Middle frontal gyrus (tissue), 1 donor: ENCODE measurements around the gene PRDM5.

Experiments
- DNase-seq: peaks from one replicate; pipeline ENCODE4 v3.0.0-alpha.2; 2015; ENCODE audit warnings: low spot score; ENCODE audit errors: extremely low spot score

The PRDM5 gene

GRCh38 chr4:120915336-120915735, 7.2 kb downstream of the PRDM5 start:
- DNase-seq, result no peak

- DNase-seq, result no peak
These were observed 19.1 kb downstream of the PRDM5 start for GRCh38 chr4:120903419-120903818.

GRCh38 chr4:120902925-120903324, 19.6 kb downstream of the PRDM5 start:
- no peak for DNase-seq

DNA sequence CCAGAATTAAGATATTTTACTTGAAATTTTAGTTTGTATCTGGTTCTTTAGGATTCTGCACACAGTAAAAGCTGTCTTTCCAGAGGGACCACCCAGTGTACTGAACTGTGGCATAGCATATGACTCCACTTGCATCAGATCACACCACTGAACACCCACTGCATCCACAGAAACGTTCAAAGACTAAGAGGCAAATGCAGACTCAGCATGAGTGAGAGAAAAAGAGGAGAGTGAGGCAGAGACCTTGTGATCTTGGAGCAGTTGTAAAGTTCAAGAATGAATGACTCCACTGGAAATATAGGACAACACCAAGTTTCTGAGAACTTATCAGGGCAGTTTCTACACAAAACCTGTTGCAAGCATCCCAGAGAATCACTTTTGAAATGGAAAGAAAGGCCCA, 20.8 kb downstream of the PRDM5 start:
- no peak for DNase-seq

- DNase-seq, result no peak
These were observed 24.4 kb downstream of the PRDM5 start for GRCh38 chr4:120897981-120898719.

- no peak for DNase-seq
These were observed 27.0 kb downstream of the PRDM5 start for GRCh38 chr4:120895554-120895953.

- DNase-seq, result no peak
These were observed 29.2 kb downstream of the PRDM5 start for GRCh38 chr4:120893314-120893713.

- DNase-seq, result no peak
These were observed 36.3 kb downstream of the PRDM5 start for GRCh38 chr4:120886191-120886590.

DNA sequence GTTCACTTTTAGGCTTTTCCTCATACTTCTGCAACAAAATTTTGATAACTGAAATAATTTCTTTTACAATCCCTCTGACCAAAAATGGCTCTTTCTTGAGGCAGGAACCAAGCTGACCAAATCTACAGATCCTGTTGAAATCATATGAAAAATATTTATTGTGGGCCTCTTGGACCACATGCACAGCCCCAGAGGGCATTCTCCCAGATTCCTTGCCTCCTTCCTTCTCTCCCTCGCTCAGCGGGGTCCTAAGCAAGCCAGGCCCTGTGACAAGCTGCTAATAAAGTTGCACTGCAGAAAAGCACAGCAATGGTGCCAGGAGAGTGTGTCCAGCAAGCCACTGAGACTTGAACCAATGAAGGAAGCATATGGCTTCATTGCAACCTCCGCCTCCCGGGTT, 40.7 kb downstream of the PRDM5 start:
- no peak for DNase-seq

DNA sequence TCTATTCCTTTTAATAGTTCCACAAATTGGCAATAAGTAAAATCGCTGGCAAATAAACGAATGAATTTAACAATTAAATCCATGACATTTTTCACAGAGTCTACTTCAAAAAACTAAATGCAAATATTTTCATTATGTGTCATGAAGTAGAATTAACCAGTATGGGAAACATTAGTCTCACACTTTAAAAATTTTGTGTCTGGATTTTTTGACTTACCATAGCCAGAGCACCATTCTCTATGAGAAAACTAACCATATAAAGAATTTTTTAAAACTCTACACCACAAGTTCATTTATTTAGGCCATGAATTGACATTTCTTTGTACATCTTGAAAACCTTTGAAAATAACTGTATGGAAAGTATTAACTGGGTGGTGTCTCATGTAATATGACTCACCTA, 41.2 kb downstream of the PRDM5 start:
- DNase-seq, result no peak

- no peak for DNase-seq
These were observed 45.5 kb downstream of the PRDM5 start for GRCh38 chr4:120877021-120877420.

GRCh38 chr4:120874792-120875774, 47.4 kb downstream of the PRDM5 start:
- no peak for DNase-seq

GRCh38 chr4:120873554-120873953, 49.0 kb downstream of the PRDM5 start:
- no peak for DNase-seq

GRCh38 chr4:120871173-120871572, 51.4 kb downstream of the PRDM5 start:
- no peak for DNase-seq

DNA sequence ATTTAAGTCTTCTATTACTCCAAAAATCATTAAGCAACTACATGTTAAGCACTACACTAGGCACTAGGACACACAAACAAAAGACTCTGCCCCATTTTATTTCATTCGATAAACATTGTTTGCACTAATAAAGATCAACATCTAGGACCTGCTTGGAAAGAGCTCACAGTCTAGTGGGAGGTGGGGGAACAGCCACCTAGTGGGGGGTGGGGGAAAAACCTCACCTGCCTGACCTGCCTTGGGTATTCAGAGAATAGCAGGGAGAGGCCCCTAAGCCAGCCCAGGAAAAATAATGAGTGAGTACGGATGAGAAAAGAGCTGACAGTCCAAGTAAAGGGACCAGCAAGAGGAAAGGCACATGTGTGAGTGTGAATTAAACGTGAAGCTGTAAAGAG, 52.2 kb downstream of the PRDM5 start:
- no peak for DNase-seq

DNA sequence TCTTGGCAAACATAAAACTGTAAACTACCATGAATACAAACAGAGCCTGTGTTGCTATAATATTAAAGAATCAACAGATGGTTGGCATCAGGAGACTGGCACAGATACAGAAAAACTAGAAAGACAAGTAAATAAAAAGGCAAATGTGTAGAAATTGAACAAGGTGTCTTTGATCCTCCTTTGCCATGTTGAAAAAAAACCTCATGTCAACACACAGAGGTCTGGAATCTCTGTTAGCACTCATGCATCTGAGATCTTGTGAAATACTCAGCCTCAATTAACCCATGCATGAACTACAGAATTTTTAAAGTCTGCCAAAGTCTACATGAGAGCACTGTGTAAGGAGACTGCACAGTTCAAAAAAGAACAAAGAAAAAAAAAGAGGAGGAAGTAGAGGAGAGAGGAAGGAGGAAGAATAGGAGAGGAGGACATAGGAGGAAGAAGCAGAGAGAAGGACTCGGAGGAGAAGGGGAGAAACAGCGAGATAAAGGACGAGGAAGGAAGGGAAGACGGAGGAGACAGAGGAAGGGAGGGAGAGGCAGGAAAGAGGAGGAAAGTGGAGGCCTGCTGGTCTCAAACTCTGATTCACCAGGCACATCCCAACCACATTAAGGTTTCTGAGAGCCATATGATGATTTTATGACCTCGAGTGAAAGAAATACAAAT, 52.8 kb downstream of the PRDM5 start:
- DNase-seq, result no peak

DNA sequence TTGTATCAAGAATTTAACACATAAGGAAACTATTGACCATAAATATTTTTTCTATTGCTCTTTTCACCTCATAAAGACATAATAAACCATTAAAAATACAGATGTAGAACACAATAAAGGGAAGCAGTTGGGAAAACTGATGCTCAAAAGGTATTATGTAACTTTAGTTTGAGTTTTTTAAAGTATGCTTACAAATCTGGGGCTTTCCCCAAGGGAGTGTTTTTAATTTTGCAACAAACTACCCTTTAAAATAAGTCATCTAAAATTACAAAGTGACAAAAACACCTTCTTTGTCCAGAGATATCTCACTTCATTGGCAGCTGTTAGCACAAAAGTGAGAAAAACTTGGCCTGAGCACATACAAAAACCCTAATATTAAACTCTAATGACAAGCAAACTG, 55.0 kb downstream of the PRDM5 start:
- no peak for DNase-seq

DNA sequence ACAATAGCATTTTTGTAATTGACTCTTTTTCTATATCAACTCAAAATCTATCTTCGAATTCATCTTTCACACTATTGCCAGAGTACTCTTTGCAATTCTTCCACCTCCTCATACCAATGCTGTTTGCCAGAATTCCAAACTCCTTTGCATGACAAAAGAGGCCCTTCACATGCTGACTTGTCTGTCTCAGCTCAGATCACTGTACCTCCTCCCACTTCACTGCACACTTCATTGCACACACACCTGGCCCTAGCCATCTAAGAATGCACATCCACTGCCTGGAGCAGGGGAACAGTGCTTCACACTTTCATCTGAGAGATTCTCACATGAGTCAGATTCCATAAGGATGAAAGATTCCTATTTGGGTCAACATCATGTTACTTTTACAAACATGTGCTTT, 56.5 kb downstream of the PRDM5 start:
- DNase-seq, result no peak

GRCh38 chr4:120864969-120865368, 57.6 kb downstream of the PRDM5 start:
- no peak for DNase-seq

- DNase-seq, result no peak
These were observed 60.1 kb downstream of the PRDM5 start for GRCh38 chr4:120862432-120862831.

DNA sequence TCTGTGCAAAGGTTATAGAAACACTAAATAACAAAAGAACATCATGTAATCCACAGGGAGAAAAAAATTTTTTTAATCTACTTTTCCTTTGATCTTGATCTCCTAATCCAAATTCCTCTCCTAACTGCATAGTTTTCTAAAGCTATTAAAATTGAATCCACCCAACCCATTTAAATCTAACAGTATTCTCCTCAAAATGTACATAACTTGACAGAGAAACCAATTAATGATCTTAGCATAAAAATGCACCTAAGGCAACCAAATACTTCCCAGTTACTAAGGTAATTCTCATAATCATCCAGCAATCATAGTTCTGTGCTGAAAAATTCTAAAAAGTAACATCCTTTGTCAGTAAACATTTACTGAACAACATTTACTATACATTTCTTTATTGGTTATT, 60.7 kb downstream of the PRDM5 start:
- no peak for DNase-seq

DNA sequence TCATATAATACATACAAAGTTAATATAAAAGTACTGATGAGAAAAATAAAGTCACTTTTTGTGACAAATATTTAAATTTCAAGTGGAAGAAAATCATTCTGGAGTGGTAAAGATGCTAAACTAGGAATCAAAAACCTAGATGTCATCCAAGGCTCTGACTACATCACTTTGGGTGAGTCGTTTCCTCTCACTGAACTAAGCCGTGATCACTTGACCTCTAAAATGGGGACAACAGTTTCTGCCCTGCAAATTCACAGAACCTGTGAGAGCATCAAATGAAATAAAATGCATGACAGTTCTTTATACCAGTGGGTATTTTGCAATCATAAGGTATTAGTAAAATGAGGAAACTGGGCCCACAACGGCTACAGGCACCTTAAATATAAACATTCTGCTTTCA, 63.8 kb downstream of the PRDM5 start:
- DNase-seq, result no peak
